Lower leg skin (tissue), 4 donors: Measurements from ENCODE around the gene MAD1L1. TPM values are rescaled to one million over a fixed set of nuclear protein-coding genes. Genes with fewer than 3 reads are reported as not detected.

Source experiments
- DNase-seq, 2 donors: peaks; one replicate each; pipeline ENCODE4 v3.0.0-alpha.2; 2019; ENCODE audit warnings: low spot score in 2 of 2
- H3K4me3 ChIP-seq: fragments of 200-600 bp; sonication (generic); 2 replicates; pipeline ENCODE4 v1.5.1; 2017; ENCODE audit warnings: mild to moderate bottlenecking, low read depth; ENCODE audit not compliant: poor library complexity, severe bottlenecking
- CTCF ChIP-seq, 3 donors: fragments of 450-650 bp; IDR thresholded peaks; one replicate each; pipeline ENCODE4 v1.5.1; 2016; ENCODE audit warnings: antibody characterized with exemption in 3 of 3, mild to moderate bottlenecking in 3 of 3, moderate library complexity in 2 of 3
- POLR2A ChIP-seq, 2 donors: fragments of 450-650 bp; IDR thresholded peaks; one replicate each; pipeline ENCODE4 v1.6.1; 2016 to 2017; ENCODE audit warnings: antibody characterized with exemption in 2 of 2, mild to moderate bottlenecking in 1 of 2, moderate library complexity in 1 of 2
- WGBS, 2 donors: methylation state at CpG; one replicate each; pipeline ENCODE4 v1.1.5; 2018; 5-methylcytosine and 5-hydroxymethylcytosine counted together
- intact Hi-C: fragments of 100-400 bp; cut with DNase I; formaldehyde crosslinking; loops from one replicate; pipeline ENCODE4 v1.15.0; 2023; ENCODE audit warnings: low total_unique reads
- total RNA-seq, 4 donors: library from RNA; depleted of rRNA; stranded (reverse); fragments of >200 nt; gene quantifications; one replicate each; pipeline ENCODE4 v1.1.0, GENCODE V29; 2016

The MAD1L1 gene
- total RNA-seq, 4 donors from 2014 or later = 37.7 to 77.8 (median 59.4) TPM

DNA sequence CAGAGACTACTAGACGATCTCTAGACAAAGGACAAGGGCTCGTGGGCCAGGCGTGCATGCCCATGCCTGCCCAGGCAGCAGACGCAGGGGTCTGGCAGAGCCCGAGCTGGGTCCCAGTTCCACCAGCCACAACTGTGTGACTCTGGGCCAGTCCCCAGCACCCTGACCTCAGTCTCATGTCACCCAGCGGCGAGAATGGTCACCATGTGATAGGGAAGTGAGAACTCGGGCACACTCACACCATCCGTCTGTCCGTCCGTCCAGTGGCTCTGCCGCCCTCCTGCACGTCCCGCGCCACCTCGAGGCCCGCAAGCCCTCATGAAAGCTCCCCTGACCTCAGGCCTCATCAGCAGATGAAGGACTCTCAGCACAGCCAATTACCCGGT, 282.7 kb downstream of the MAD1L1 start:
- TF ChIP-seq POLR2A (IDR thresholded peaks at IDR 0.05) (no peak), CTCF (IDR thresholded peaks at IDR 0.05) (no peak)
- WGBS, 2 donors = 90 to 95% methylated on average over 14 to 17 of the region's 18 CpGs
- intact Hi-C loops = no loop called here
- no peak for DNase-seq
- H3K4me3 ChIP-seq = no peak overlapping the region

- intact Hi-C loops = no loop called here
Observed at GRCh38 chr7:1949681-1950055, 283.1 kb downstream of the MAD1L1 start.

DNA sequence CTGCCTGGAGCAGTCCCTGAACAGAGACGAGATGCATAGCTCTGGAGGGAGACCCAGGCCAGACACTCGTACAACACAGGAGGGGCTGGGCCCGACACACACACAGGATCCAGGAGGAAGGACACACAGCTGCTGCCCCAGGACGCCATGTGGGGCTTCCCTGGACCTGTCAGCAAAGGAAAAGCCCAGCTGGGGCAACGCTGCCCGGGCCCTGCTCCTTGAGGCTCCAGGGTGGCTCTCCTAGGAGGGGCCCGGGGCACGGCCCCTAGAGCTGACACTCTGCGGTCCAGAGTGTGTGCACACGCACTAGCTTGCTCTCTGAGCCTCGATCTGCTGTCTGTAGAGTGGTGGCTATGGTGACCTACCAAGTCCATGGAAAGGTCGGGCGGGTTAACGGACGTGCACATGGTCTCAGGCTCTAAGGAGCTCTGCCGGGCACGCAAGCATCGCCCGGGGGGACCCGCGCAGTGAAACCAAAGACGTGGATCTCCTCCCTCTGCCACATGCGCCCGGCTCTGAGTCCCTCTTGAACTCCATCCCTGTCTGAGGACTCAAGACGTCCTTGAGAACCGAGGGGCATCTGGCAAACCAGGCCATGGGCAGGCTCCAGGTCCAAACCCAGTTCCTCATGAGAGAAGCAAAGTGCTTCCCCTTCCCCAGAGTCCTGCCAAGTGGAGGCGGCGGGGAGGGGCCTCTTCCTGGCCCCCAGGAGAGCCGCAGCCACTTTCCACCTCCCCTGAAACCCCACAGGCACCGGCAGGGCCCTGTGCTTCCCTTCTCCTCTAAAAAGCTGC, 283.7 kb downstream of the MAD1L1 start:
- WGBS, 2 donors = 93 to 97% methylated on average over 30 of the region's 30 CpGs
- TF ChIP-seq CTCF (IDR thresholded peaks at IDR 0.05) (no peak), POLR2A (IDR thresholded peaks at IDR 0.05) (no peak)
- H3K4me3 ChIP-seq = no peak overlapping the region
- DNase-seq = no peak
- intact Hi-C loops = no loop called here

More at GRCh38 chr7:1949681-1950055, 283.1 kb downstream of the MAD1L1 start:
- WGBS, 2 donors = 89 to 91% methylated on average over 15 of the region's 15 CpGs
- TF ChIP-seq CTCF (IDR thresholded peaks at IDR 0.05) = no peak
- TF ChIP-seq POLR2A (IDR thresholded peaks at IDR 0.05) = no peak
- DNase-seq = no peak
- no peak overlapping the region for H3K4me3 ChIP-seq

- intact Hi-C loops = no loop called here
- WGBS, 2 donors = 76 to 88% methylated on average over 8 to 16 of the region's 20 CpGs
- TF ChIP-seq POLR2A (IDR thresholded peaks at IDR 0.05) = no peak
- DNase-seq = no peak
- H3K4me3 ChIP-seq = no peak overlapping the region
Observed at GRCh38 chr7:1948301-1948796, 284.4 kb downstream of the MAD1L1 start.

DNA sequence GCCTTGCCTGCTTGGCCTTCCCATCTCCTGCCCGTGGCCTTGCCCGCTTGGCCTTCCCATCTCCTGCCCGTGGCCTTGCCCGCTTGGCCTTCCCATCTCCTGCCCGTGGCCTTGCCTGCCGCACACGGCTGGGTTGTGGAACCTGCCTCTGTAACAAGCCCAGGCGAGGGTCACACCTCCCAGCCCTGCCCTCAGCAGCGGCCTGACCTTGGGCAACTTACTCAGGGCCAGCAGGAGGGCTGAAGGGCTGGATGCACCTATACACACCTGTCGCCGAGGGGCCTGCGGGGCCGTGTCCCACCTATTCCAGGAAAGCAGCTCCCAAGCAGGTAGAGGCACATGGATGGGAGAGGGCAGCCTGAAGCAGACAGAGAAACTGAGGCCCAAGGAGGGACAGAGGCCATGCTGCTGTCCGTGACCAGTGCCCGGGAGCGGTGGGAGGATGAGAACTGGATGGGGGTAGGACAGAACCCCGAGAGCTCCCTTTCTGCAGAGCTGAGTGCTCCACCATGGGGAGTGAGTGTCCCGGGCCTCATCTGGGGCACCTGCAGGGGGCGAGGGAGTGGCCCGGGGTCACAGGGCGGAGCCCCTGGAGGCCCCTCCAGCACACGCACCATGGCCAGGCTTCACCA, 285.0 kb downstream of the MAD1L1 start:
- DNase-seq = no peak
- intact Hi-C loops = no loop called here
- WGBS, 2 donors = 87 to 96% methylated on average over 18 to 21 of the region's 22 CpGs
- H3K4me3 ChIP-seq = no peak overlapping the region
- no peak for TF ChIP-seq POLR2A (IDR thresholded peaks at IDR 0.05)
- TF ChIP-seq CTCF (IDR thresholded peaks at IDR 0.05) = no peak

GRCh38 chr7:1946773-1947450, 285.8 kb downstream of the MAD1L1 start:
- 94 to 95% methylated on average over 24 to 27 of the region's 27 CpGs for WGBS, 2 donors
- no peak for DNase-seq
- no peak overlapping the region for H3K4me3 ChIP-seq
- TF ChIP-seq POLR2A (IDR thresholded peaks at IDR 0.05) (no peak), CTCF (IDR thresholded peaks at IDR 0.05) (no peak)
- intact Hi-C loops = no loop called here
